ENCODE data around the gene DCP1A.

Gene DCP1A

DNA sequence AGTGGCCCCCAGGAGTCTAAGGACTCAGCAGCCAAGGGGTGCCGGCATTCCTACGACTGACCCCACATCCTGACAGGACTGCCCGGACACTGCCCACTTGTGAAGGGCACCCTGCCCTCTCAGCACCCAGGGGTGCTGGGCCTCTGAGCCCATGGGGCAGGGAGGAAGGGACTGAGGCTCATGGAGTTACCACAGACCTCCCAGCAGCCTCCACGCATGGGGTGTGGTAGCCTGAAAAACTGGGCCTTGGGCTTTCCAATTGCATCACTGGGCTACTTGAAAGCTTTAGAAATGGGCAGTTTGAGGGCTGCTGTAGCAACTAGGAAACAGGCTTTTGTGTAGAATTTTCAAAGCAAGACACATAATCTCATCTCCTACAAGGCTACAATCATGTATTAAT is 104.7 kb downstream of the DCP1A start:
- DNase-seq: no peak

DNA sequence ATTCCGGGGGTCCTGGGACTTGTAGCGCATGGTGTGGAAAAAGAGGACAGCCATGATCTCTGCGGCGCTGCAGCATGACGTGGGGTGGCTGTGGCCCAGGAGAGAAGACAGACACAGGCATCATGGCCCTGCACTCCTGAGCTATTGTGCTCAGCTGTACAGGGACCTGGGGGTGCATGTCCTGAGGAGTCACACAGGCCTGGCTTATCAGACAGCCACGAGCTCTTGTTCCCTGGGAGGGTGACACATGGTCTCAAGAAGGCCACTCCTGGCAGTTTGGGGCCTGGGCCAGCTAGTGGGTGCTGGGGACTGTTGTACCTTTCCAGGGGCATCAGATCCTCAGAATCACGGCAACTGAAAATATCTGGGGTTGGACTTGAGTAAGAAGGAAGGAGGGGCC is 105.2 kb downstream of the DCP1A start:
- no peak for DNase-seq

DNA sequence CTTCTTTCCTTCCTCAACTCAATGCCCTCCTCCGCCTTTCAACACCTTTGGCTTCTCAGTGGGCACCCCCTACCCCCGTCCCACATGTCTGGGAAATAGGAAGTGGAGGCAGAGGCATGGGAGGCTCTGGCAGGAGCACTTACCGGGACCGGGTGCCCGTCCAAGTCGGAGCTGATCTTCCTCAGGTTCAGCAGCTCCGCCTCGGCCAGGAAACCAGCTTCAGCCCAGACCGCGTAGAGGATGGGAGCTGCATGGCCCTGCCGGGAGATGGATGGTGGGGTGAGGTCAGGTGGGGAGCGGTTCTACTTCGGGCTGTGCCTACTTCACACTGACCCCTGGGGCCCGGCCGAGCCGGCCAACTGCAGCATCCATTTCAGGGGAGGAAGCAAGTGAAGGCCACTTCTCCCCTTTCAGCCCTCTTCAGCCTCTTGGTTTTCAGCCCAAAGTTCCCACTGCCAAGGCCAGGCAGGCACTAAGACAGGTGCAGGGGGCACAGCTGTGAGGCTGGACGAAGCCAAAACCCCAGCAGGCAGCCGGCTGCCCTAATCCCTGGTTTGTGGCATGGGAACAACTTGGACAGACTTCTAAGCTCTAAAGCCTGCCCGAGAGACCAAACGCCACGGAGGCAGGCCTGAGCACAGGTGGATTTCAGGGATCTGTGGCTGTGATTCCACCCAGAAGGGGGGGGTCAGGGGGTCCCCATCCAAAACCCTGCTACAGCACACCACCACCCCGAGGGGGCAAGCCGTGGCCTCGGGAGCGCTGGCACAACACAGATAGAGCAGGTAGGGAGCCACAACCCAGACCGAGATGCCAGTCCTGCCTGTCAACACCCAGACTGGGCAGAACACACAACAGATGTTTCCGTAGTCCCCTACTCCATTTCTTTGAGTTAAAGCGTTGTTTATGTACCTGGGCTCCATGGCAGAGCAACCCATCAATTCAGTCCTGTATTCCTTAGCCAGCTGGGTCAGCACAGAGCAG is 106.1 kb downstream of the DCP1A start:
- DNase-seq: no peak

DNA sequence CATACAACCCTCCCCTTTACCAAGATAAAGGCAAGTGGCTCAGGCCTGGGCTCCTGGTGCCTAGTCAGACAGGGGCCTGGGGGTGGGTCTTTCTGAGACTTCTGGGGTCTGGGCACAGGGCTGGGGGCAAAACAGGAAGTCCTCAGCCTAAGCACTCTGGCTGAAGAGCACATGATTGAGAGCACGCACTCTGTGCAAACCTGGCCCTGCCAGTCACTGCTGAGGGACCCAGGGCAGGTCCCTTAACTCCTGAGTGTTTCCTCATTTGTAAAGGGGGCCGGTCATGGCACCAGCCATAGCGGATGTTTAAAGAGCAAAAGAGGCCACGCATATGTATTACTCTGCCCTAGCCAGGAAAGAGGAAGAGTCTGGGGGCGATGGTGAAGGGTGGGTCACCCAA is 107.5 kb downstream of the DCP1A start:
- no peak for DNase-seq

DNA sequence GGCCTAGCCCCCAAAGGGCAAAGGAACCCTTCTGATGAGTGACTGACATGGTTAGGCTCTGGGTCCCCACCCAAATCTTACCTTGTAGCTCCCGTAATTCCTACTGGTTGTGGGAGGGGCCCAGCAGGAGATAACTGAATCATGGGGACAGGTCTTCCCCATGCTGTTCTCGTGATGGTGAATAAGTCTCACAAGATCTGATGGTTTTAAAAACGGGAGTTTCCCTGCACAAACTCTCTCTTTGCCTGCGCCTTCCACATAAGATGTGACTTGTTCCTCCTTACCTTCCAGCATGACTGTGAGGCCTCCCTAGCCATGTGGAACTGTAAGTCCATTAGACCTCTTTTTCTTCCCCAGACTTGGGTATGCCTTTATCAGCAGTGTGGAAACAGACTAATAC is 108.5 kb downstream of the DCP1A start:
- DNase-seq: no peak

DNA sequence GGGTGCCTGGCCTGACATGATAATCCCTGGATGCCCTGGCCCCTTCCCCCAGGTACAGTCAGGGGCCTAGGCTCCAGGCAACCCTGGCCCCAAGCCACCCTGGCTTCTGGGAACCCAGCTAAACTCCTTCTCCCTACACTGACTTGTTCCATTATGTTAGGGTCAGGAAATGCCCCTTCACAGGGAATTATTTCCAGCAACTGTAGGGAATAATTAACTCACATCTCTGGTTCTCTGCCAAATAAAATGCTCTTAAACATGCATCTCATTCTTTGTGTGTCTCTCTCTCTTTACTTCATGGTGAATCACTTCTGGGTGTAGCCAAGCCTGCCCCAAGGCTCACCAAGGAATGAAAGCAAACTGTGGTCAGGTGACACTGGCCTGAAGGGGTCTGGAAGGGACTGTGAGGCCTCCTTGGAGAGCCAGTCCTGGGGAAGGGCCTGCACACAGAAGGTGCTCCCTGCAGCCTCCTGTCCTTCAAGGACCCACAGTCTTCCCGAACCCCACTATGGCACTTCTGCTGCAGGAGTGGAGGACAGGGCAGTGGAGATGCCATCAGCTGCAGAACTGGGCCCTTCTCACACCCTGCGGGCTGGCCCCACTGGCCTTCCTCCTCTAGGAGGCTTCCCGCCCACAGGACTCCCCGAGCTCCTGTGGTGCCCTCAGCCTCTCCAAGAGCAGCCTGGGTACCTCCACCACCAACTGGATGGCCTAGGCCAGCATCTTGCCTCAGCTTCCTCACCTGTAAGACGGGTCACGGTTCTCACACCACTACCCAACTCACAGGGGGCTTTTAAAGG is 109.1 kb downstream of the DCP1A start:
- DNase-seq: peak; percentile 95

DNA sequence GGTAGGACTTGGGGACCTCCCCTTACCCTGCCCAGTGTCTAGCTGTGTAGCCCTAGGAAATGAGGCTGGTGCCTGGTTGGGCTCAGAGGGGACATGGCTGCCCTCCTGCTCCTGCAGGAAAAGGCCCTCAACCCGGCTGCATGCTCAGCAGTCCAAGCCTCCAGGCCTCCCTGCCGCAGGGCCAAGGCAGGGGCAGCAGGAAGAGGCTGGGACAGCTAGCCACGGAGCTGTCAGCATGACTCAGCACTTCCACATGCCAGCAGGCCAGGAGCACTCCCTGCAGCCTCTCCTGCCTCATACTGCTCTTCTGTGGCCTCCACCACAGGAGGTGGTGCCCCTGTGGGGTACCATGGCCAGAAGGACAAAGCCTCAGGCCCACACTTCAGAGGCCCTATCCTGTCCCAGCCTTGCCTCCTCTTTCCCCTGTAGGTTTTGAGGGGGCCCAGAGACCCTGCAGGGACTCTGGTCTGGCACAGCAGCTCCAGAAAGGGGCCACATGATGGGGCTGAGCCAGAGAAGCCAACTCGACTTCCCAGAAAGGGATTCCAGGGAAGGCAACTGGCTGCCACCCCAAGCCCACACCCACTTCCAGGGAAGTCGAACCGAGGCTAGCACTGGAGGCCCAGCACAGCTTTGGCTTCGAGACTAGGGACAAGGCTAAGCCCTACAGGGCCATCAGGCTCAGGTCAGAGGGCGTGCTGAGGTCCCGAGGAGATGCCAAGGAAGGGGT is 111.1 kb downstream of the DCP1A start:
- DNase-seq: peak; percentile 81

DNA sequence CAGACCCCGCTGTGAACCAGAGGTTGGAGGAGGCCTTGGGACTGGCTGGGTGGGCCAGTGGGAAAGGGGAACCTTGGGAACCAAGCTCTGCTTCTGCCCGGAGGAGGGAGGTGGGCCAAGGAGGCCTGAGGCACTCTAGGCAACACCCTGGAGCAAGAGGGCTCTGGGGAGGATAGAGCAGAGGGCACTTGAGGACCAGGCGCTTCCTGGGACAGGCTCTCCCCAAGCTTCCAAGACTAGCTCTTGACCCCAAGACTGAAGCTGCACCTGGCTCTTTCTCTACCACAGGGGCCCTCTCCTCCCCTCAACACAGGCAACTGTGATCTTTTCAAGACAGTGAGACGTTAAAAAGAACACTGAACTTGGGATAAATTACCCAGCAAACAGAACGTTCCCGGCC is 111.8 kb downstream of the DCP1A start:
- DNase-seq: no peak

DNA sequence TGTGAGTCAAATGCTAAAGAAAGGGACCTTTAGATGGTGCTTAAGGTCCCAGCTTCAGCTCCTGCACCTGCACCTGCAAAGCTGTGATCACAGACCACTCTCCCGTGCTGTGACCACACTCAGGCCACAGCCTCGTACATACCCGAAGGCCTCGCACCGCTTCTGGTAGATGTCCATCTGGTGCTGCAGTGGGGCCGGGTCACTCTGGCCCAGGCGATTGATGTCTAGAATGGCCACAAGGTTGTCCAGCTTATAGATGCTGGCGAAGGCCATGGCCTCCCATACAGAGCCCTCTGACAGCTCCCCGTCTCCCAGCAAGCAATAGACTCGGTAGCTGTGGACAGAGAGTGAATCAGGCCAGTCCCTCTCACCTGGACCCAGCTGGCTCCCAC is 112.5 kb downstream of the DCP1A start:
- no peak for DNase-seq

DNA sequence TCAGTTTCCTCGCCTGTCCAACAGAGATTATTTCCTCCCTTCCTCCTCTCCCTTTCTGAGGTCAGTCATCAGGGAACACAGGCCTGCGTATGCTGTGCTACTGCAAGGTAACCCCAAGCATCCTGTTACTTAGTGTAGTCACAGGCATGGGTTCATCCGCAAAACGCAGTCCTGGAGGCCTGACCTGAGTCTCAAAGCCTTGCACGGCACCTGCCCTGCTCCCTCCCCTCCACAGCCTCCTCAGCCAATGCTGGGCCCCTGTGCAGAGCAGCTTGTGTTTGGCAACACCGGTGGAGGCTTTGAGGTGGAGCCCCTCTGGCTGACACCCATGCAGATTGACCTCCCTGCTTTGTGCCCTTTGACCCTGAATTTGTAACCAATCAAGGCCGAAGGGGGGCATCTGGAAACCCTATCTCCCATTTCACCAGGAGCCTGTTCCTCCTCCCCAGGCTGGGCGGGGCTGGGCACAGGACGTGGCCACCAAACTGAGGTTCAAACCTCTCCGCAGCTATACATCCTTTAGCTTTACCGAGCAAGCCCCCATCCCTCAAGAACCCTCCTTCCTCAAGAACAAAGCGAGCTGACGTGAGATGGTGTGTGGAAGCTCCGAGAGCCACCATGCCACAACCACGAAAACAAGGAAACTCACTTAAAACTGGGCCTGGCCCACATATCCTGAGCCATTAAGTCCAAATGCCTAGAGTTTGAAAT is 113.1 kb downstream of the DCP1A start:
- no peak for DNase-seq
